NT2/D1 (cell line): ENCODE data around the gene TVP23B.

Experiments used
- DNase-seq: peaks from one replicate; pipeline ENCODE4 v3.0.0-alpha.2; 2011; ENCODE audit warnings: low read depth, low spot score
- H3K27me3 ChIP-seq: 2 replicates; pipeline ENCODE4 v1.6.0; 2011; ENCODE audit warnings: mild to moderate bottlenecking; ENCODE audit not compliant: insufficient read length, insufficient read depth
- H3K36me3 ChIP-seq: 2 replicates; pipeline ENCODE4 v1.6.1; 2011; ENCODE audit warnings: mild to moderate bottlenecking, low read length, mixed read lengths; ENCODE audit not compliant: insufficient read depth, insufficient read length
- H3K4me1 ChIP-seq: 2 replicates; pipeline ENCODE4 v1.5.1; 2011; ENCODE audit not compliant: insufficient read depth, insufficient read length
- H3K4me3 ChIP-seq: 2 replicates; pipeline ENCODE4 v1.5.1; 2011; ENCODE audit warnings: low read depth; ENCODE audit not compliant: insufficient read length
- H3K9ac ChIP-seq: 2 replicates; pipeline ENCODE4 v1.6.0; 2011; ENCODE audit warnings: low read depth; ENCODE audit not compliant: insufficient read length
- H3K9me3 ChIP-seq: 2 replicates; pipeline ENCODE4 v1.5.1; 2011; ENCODE audit warnings: mild to moderate bottlenecking, low read length; ENCODE audit not compliant: insufficient read depth
- SUZ12 ChIP-seq: IDR thresholded peaks from 2 replicates; pipeline ENCODE4 v1.6.1; 2011; ENCODE audit not compliant: insufficient read length, insufficient read depth; ENCODE audit errors: extremely low read depth
- YY1 ChIP-seq: IDR thresholded peaks from 2 replicates; pipeline ENCODE4 v1.6.1; 2011; ENCODE audit not compliant: insufficient read length, insufficient read depth
- ZNF274 ChIP-seq: IDR thresholded peaks from 2 replicates; pipeline ENCODE4 v1.6.1; 2011; ENCODE audit warnings: mild to moderate bottlenecking, low read depth, low read length

TVP23B gene

DNA sequence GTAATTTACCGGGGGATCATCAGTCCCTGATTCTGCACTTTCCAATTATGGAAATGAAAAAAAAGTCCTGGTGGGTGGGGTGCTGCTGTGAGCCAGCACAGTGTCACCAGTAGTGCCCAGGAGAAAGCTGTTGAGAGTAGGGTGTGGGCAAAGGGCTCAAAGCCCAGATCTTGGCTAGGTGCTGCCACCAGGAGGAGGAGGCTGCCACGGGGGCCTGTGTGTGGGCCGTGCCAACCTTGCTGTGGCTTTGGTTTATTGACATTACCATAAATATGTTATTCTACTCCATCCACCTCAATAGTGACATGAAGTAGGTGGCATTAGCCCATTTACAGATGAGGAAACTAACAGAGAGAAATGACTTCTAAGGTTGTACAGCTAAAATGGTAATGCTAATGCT lies 70.2 kb downstream of the TVP23B start:
- no peak for TF ChIP-seq SUZ12
- no peak for TF ChIP-seq ZNF274
- TF ChIP-seq YY1, result no peak
- no peaks in the 10 kb centered on the region for H3K27me3 ChIP-seq
- H3K9me3 ChIP-seq, result no peaks in the 10 kb centered on the region
- DNase-seq, result no peak
- no peak overlapping the region for H3K4me3 ChIP-seq
- peaks cover 4% of the 10 kb centered on the region for H3K36me3 ChIP-seq
- H3K4me1 ChIP-seq, result no peaks in the 10 kb centered on the region
- no peak overlapping the region for H3K9ac ChIP-seq

DNA sequence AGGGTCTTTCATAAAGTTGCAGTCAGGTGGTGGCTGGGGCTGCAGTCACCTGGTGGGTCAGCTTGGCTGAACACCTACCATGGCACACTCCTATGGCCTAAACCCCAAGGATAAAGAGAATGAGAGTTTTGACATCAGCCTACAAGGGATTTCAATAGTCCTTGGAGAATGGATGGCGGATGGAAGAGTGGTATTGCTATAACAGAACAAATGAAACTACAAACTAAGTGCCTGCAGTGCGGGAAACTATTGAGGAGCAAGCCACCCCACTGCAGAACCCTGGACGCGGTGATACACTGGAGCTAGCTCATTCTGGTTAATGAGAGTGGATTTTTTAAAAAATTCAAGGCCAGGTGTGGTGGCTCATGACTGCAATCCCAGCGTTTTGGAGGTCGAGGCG lies 74.0 kb downstream of the TVP23B start:
- Histone ChIP-seq H3K27me3 (no peaks in the 10 kb centered on the region), H3K4me1 (no peaks in the 10 kb centered on the region), H3K9me3 (no peaks in the 10 kb centered on the region), H3K9ac (no peak overlapping the region), H3K4me3 (no peak overlapping the region), H3K36me3 (peaks cover 4% of the 10 kb centered on the region)
- DNase-seq, result no peak
- TF ChIP-seq ZNF274 (no peak), YY1 (no peak)

- Histone ChIP-seq H3K9ac (peak overlapping the region; percentile 88), H3K36me3 (peaks cover 4% of the 10 kb centered on the region), H3K4me3 (peak overlapping the region; percentile 77), H3K9me3 (no peaks in the 10 kb centered on the region), H3K27me3 (no peaks in the 10 kb centered on the region), H3K4me1 (peaks cover 2% of the 10 kb centered on the region)
- TF ChIP-seq YY1, result no peak
- no peak for TF ChIP-seq SUZ12
- TF ChIP-seq ZNF274, result no peak
- peak; percentile 83 for DNase-seq
Observed at GRCh38 chr17:18855831-18856569, 75.0 kb downstream of the TVP23B start.
